ENCODE data around the gene ANKRD44. TPM values are rescaled to one million over a fixed set of nuclear protein-coding genes. Genes with fewer than 3 reads are reported as not detected.
"Not testable (repeated sequence)": the region's sequence is repeated elsewhere in the genome, so short reads cannot be mapped to it uniquely, and the experiment has no call there.

The ANKRD44 gene
- total and polyA plus RNA-seq, 8 donors = 23.2 to 52.6 (median 29.8) TPM

- Histone ChIP-seq H3K4me3 (no peak overlapping the region), H3K4me1 (peaks cover 0 to 6% of the 10 kb centered on the region in 2 donors), H3K36me3 (peaks cover 0 to 5% of the 10 kb centered on the region in 2 donors), H3K9me3 (no peaks in the 10 kb centered on the region), H3K27ac (no peak overlapping the region), H3K27me3 (no peaks in the 10 kb centered on the region)
- no peak for TF ChIP-seq CTCF (IDR thresholded peaks at IDR 0.05)
- DNase-seq = no peak
- intact Hi-C loops (cut with DNase I) = no loop called here
- no peak for ATAC-seq
Measured at GRCh38 chr2:197071213-197071612, 239.4 kb downstream of the ANKRD44 start.

GRCh38 chr2:197069958-197070357 lies 240.6 kb downstream of the ANKRD44 start:
- no peak for ATAC-seq
- no peak for TF ChIP-seq CTCF (IDR thresholded peaks at IDR 0.05)
- H3K36me3 ChIP-seq = no peaks in the 10 kb centered on the region

GRCh38 chr2:197062574-197062973 lies 248.0 kb downstream of the ANKRD44 start:
- intact Hi-C loops (cut with DNase I); H3K4me3 ChIP-seq; DNase-seq; H3K4me1 ChIP-seq; H3K27ac ChIP-seq; H3K9me3 ChIP-seq; H3K27me3 ChIP-seq; ATAC-seq: not testable (repeated sequence)
- H3K36me3 ChIP-seq = peaks cover 0 to 21% of the 10 kb centered on the region in 2 donors

More at GRCh38 chr2:197069958-197070357, 240.6 kb downstream of the ANKRD44 start:
- no peak for DNase-seq
- H3K27ac ChIP-seq = peak overlapping the region in 1 of 2 donors; percentile 1
- H3K4me1 ChIP-seq = peaks cover 0 to 6% of the 10 kb centered on the region in 2 donors
- intact Hi-C loops (cut with DNase I) = no loop called here
- no peaks in the 10 kb centered on the region for H3K9me3 ChIP-seq
- H3K4me3 ChIP-seq = no peak overlapping the region
- H3K27me3 ChIP-seq = no peaks in the 10 kb centered on the region

- ATAC-seq (no peak), DNase-seq (no peak)
- peaks cover 0 to 21% of the 10 kb centered on the region in 2 donors for H3K36me3 ChIP-seq
- intact Hi-C loops (cut with DNase I) = no loop called here
- no peak overlapping the region for H3K27ac ChIP-seq
- no peaks in the 10 kb centered on the region for H3K27me3 ChIP-seq
- no peak overlapping the region for H3K4me3 ChIP-seq
- peaks cover 0 to 15% of the 10 kb centered on the region in 2 donors for H3K9me3 ChIP-seq
- no peak for TF ChIP-seq CTCF (IDR thresholded peaks at IDR 0.05)
- H3K4me1 ChIP-seq = no peaks in the 10 kb centered on the region
Measured at GRCh38 chr2:197059477-197059876, 251.1 kb downstream of the ANKRD44 start.

- intact Hi-C loops (cut with DNase I) = no loop called here
- Histone ChIP-seq H3K36me3 (peaks cover 0 to 21% of the 10 kb centered on the region in 2 donors), H3K9me3 (peaks cover 0 to 17% of the 10 kb centered on the region in 2 donors), H3K27me3 (no peaks in the 10 kb centered on the region), H3K4me1 (no peaks in the 10 kb centered on the region), H3K27ac (no peak overlapping the region), H3K4me3 (no peak overlapping the region)
- ATAC-seq (no peak), DNase-seq (no peak)
- no peak for TF ChIP-seq CTCF (IDR thresholded peaks at IDR 0.05)
Measured at GRCh38 chr2:197058777-197059300, 251.7 kb downstream of the ANKRD44 start.

- H3K27me3 ChIP-seq = no peaks in the 10 kb centered on the region
- intact Hi-C loops (cut with DNase I) = no loop called here
- DNase-seq (no peak), ATAC-seq (no peak)
- H3K4me3 ChIP-seq = no peak overlapping the region
- TF ChIP-seq CTCF (IDR thresholded peaks at IDR 0.05) = no peak
- no peaks in the 10 kb centered on the region for H3K4me1 ChIP-seq
- peaks cover 0 to 22% of the 10 kb centered on the region in 2 donors for H3K36me3 ChIP-seq
- H3K9me3 ChIP-seq = peaks cover 0 to 17% of the 10 kb centered on the region in 2 donors
- H3K27ac ChIP-seq = no peak overlapping the region
Measured at GRCh38 chr2:197057959-197058358, 252.6 kb downstream of the ANKRD44 start.

All from left lung (tissue), 10 donors.